ENCODE measurements around the gene LRMDA. TPM values are rescaled to one million over a fixed set of nuclear protein-coding genes. Genes with fewer than 3 reads are reported as not detected.

LRMDA gene
- total and polyA plus RNA-seq, 2 donors (not counting 1 experiment from before 2014, with no cell fraction given), result 0.12 TPM; not detected in 1

GRCh38 chr10:75703191-75703854 is 271.9 kb downstream of the LRMDA start:
- H3K9me3 ChIP-seq (ENCODE audit: control extremely low read depth in 1 of 3, control insufficient read depth in 2 of 3, insufficient read depth in 1 of 3, low read length in 2 of 3), result no peaks in the 10 kb centered on the region
- no peak overlapping the region for H3K4me3 ChIP-seq (ENCODE audit: control extremely low read depth in 1 of 5, extremely low read depth in 1 of 5, insufficient read depth in 1 of 5, low read depth in 2 of 5, low read length in 4 of 5)
- H3K27me3 ChIP-seq (replicated peaks in 1 of 4; ENCODE audit: control extremely low read depth in 1 of 4, control insufficient read depth in 3 of 4, insufficient read depth in 4 of 4, low read length in 3 of 4), result no peaks in the 10 kb centered on the region
- no peak overlapping the region for H2AFZ ChIP-seq (ENCODE audit: insufficient read depth, low read depth, low read length, poor library complexity, severe bottlenecking)
- WGBS (ENCODE audit: insufficient coverage), result 94% methylated on average over 6 of the region's 9 CpGs
- peaks cover 3% of the 10 kb centered on the region for H3K27me3 Mint-ChIP-seq
- no peaks in the 10 kb centered on the region for H3K4me1 ChIP-seq (ENCODE audit: control insufficient read depth in 2 of 2, insufficient read depth in 2 of 2, low read length in 2 of 2)
- no peak for DNase-seq
- no peak overlapping the region for H3K4me2 ChIP-seq (replicated peaks; ENCODE audit: low read depth, low read length, poor library complexity, severe bottlenecking)
- TF ChIP-seq EZH2 (IDR thresholded peaks at IDR 0.05; ENCODE audit: borderline replicate concordance, insufficient read depth, low read depth, low read length, poor library complexity, severe bottlenecking) (no peak), CTCF (IDR thresholded peaks at IDR 0.05) (no peak)
- H3K36me3 ChIP-seq (replicated peaks in 1 of 2; ENCODE audit: control extremely low read depth in 1 of 2, control insufficient read depth in 1 of 2, extremely low read depth in 1 of 2, insufficient read depth in 2 of 2, low read length in 1 of 2), result no peaks in the 10 kb centered on the region
- intact Hi-C loops (cut with micrococcal nuclease), result no loop called here
- CTCF ChIA-PET, result no interaction called here
- no peak overlapping the region for H3K4me3 Mint-ChIP-seq
- H4K20me1 ChIP-seq (ENCODE audit: control insufficient read depth, insufficient read depth, low read length, poor library complexity, severe bottlenecking), result no peaks in the 10 kb centered on the region
- H3K9me3 Mint-ChIP-seq (ENCODE audit: insufficient read depth), result no peaks in the 10 kb centered on the region
- no peaks in the 10 kb centered on the region for H3K79me2 ChIP-seq (ENCODE audit: control insufficient read depth, insufficient read depth, low read length)
- POLR2A ChIA-PET, result no interaction called here
- ATAC-seq (ENCODE audit: low read depth), result no peak
- H3K27ac Mint-ChIP-seq, result no peak overlapping the region
- H3K4me1 Mint-ChIP-seq, result no peaks in the 10 kb centered on the region
- no peak overlapping the region for H3K9ac ChIP-seq (ENCODE audit: low read length)
- no peak overlapping the region for H3K27ac ChIP-seq (ENCODE audit: low read length in 2 of 2)

- Histone ChIP-seq H3K4me1 (ENCODE audit: control insufficient read depth in 2 of 2, insufficient read depth in 2 of 2, low read length in 2 of 2) (no peaks in the 10 kb centered on the region), H4K20me1 (ENCODE audit: control insufficient read depth, insufficient read depth, low read length, poor library complexity, severe bottlenecking) (no peaks in the 10 kb centered on the region), H3K4me3 (ENCODE audit: control extremely low read depth in 1 of 5, extremely low read depth in 1 of 5, insufficient read depth in 1 of 5, low read depth in 2 of 5, low read length in 4 of 5) (no peak overlapping the region), H3K9ac (ENCODE audit: low read length) (no peak overlapping the region), H3K79me2 (ENCODE audit: control insufficient read depth, insufficient read depth, low read length) (no peaks in the 10 kb centered on the region), H3K27ac (ENCODE audit: low read length in 2 of 2) (no peak overlapping the region), H3K27me3 (replicated peaks in 1 of 4; ENCODE audit: control extremely low read depth in 1 of 4, control insufficient read depth in 3 of 4, insufficient read depth in 4 of 4, low read length in 3 of 4) (no peaks in the 10 kb centered on the region), H2AFZ (ENCODE audit: insufficient read depth, low read depth, low read length, poor library complexity, severe bottlenecking) (no peak overlapping the region), H3K36me3 (replicated peaks in 1 of 2; ENCODE audit: control extremely low read depth in 1 of 2, control insufficient read depth in 1 of 2, extremely low read depth in 1 of 2, insufficient read depth in 2 of 2, low read length in 1 of 2) (no peaks in the 10 kb centered on the region), H3K4me2 (replicated peaks; ENCODE audit: low read depth, low read length, poor library complexity, severe bottlenecking) (no peak overlapping the region), H3K9me3 (ENCODE audit: control extremely low read depth in 1 of 3, control insufficient read depth in 2 of 3, insufficient read depth in 1 of 3, low read length in 2 of 3) (no peaks in the 10 kb centered on the region)
- intact Hi-C loops (cut with micrococcal nuclease), result no loop called here
- H3K4me3 Mint-ChIP-seq, result no peak overlapping the region
- no peak for DNase-seq
- TF ChIP-seq CTCF (IDR thresholded peaks at IDR 0.05), result no peak
- no peak for TF ChIP-seq EZH2 (IDR thresholded peaks at IDR 0.05; ENCODE audit: borderline replicate concordance, insufficient read depth, low read depth, low read length, poor library complexity, severe bottlenecking)
- no peaks in the 10 kb centered on the region for H3K9me3 Mint-ChIP-seq (ENCODE audit: insufficient read depth)
- H3K4me1 Mint-ChIP-seq, result no peaks in the 10 kb centered on the region
- peaks cover 3% of the 10 kb centered on the region for H3K27me3 Mint-ChIP-seq
- H3K27ac Mint-ChIP-seq, result no peak overlapping the region
- CTCF ChIA-PET, result no interaction called here
- no peak for ATAC-seq (ENCODE audit: low read depth)
- 100% methylated on average over 1 of the region's 5 CpGs for WGBS (ENCODE audit: insufficient coverage)
- POLR2A ChIA-PET, result no interaction called here
Observed at GRCh38 chr10:75705426-75705825, 274.0 kb downstream of the LRMDA start.
